ENCODE measurements around the gene CELA1. TPM values are rescaled to one million over a fixed set of nuclear protein-coding genes. Genes with fewer than 3 reads are reported as not detected.
A peak's percentile ranks its signal among the peaks of the same experiment; 100 is the strongest.

CELA1 gene
- total RNA-seq, 1 donor from 2014 or later, result not detected

DNA sequence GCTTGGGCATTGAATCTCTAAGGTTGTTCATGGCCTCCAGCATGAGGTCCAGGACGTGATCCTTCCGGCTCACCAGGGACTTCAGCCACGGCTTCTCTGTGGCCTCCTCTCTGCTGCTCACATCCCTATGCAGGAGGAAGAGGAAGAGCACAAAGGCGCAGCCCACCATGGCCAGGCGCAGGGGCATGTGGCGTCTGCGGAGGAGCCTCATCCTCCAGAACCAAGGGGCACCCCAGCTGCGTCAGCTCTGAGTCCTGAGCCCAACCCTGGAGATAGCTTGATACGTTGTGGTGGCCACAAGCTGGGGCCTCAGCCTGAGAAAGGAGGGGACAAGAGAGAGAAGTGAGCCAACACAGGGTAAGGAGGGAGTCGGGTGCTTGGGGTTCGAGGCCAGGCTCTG, 33.1 kb upstream of the CELA1 start:
- Mint-ChIP-seq H3K4me3 (no peak overlapping the region), H3K27me3 (no peaks in the 10 kb centered on the region), H3K9me3 (no peaks in the 10 kb centered on the region), H3K4me1 (ENCODE audit: unreplicated experiment) (peaks cover 23% of the 10 kb centered on the region), H3K27ac (no peak overlapping the region), H3K36me3 (peaks cover 10% of the 10 kb centered on the region)
- DNase-seq (ENCODE audit: extremely low spot score, unreplicated experiment), result no peak
- TF ChIP-seq, protein P1, sequence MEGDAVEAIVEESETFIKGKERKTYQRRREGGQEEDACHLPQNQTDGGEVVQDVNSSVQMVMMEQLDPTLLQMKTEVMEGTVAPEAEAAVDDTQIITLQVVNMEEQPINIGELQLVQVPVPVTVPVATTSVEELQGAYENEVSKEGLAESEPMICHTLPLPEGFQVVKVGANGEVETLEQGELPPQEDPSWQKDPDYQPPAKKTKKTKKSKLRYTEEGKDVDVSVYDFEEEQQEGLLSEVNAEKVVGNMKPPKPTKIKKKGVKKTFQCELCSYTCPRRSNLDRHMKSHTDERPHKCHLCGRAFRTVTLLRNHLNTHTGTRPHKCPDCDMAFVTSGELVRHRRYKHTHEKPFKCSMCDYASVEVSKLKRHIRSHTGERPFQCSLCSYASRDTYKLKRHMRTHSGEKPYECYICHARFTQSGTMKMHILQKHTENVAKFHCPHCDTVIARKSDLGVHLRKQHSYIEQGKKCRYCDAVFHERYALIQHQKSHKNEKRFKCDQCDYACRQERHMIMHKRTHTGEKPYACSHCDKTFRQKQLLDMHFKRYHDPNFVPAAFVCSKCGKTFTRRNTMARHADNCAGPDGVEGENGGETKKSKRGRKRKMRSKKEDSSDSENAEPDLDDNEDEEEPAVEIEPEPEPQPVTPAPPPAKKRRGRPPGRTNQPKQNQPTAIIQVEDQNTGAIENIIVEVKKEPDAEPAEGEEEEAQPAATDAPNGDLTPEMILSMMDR (conservative IDR thresholded peaks at IDR 0.05), result no peak

DNA sequence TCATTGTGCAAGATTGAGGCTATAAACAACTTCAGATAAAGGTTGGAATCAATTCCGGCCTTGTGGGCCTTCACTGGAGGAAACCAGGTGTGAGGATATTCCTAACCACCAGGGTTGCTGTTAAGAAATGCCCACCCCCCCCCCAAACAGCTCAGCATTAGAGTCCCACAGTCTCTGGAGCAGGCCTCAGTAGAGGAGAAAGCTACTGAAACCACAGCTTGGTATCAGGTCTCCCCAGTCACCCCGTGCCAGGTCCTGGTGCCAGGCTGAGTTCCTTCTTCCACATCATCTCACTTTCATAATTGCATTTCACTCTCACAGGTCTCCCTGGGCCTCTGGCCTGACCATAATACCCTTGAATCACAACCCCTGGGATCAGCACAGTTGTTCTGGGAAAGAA, 32.3 kb upstream of the CELA1 start:
- Mint-ChIP-seq H3K36me3 (peaks cover 10% of the 10 kb centered on the region), H3K27me3 (no peaks in the 10 kb centered on the region), H3K4me1 (ENCODE audit: unreplicated experiment) (peaks cover 26% of the 10 kb centered on the region), H3K4me3 (no peak overlapping the region), H3K9me3 (no peaks in the 10 kb centered on the region), H3K27ac (no peak overlapping the region)
- no peak for DNase-seq (ENCODE audit: extremely low spot score, unreplicated experiment)
- TF ChIP-seq, protein P1 (conservative IDR thresholded peaks at IDR 0.05), result no peak

DNA sequence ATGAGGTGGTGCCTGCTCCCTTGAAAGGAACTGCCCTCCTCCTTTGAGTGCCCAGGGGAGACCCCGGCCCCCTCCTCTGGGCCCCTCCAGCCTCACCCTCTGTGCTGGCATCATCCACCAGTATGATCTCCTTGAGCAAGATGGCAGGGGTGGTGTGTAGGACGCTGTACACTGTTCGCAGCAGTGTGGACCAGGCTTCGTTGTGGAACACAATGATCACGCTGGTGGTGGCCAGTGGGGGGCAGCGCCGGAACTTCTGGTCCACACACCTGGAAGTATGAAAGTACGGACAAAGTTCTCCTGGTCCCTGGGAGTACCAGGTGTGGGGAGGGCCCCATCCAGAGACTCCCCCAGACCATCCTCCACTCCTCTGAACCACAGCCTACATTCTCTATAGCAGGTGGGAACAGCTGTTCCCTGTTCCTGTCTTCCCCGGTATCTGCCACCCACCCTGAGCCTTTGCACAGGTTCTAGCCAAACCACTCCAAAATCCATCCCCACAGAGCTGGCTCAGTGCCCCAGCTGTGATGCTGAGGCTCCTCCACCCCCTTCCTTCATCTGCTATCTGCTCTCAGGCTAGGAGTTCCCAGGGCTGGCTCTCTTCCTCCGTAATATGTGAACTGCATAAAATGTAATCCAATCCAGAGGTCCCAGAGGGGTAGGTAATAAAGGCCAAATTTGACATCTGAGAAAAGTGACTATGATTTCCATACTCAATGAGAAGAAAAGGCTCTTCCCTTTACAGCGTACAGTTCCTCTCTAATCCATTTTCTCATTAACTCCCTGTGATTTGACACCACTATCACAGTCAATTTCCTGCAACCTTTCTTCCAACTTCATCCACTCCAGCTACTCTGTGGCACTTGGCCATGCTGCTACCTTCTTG, 30.9 kb upstream of the CELA1 start:
- no peak overlapping the region for H3K4me3 Mint-ChIP-seq
- H3K27ac Mint-ChIP-seq, result peak overlapping the region; percentile 18
- TF ChIP-seq, protein P1 (conservative IDR thresholded peaks at IDR 0.05), result no peak
- no peak for DNase-seq (ENCODE audit: extremely low spot score, unreplicated experiment)
- no peaks in the 10 kb centered on the region for H3K9me3 Mint-ChIP-seq
- peaks cover 10% of the 10 kb centered on the region for H3K36me3 Mint-ChIP-seq
- H3K4me1 Mint-ChIP-seq (ENCODE audit: unreplicated experiment), result peaks cover 26% of the 10 kb centered on the region
- no peaks in the 10 kb centered on the region for H3K27me3 Mint-ChIP-seq

DNA sequence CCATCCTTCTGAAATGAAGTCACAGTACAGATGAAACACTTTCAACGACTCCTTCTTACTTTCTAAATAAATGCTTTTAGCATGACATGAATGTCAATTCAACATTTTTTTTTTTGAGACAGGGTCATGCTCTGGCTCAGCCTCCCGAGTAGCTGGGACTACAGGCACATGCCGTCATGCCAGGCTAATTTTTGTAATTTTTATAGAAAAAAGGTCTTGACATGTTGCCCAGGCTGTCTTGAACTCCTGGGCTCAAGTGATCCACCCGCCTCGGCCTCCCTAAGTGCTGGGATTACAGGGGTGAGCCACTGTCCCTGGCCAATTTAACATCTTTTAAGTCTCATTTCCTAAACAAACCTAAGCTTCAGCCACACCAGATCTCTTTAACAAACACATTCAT, 28.4 kb upstream of the CELA1 start:
- H3K27me3 Mint-ChIP-seq, result no peaks in the 10 kb centered on the region
- H3K4me3 Mint-ChIP-seq, result no peak overlapping the region
- no peaks in the 10 kb centered on the region for H3K9me3 Mint-ChIP-seq
- H3K36me3 Mint-ChIP-seq, result peaks cover 11% of the 10 kb centered on the region
- no peak overlapping the region for H3K27ac Mint-ChIP-seq
- TF ChIP-seq, protein P1 (conservative IDR thresholded peaks at IDR 0.05), result no peak
- H3K4me1 Mint-ChIP-seq (ENCODE audit: unreplicated experiment), result peaks cover 38% of the 10 kb centered on the region
- DNase-seq (ENCODE audit: extremely low spot score, unreplicated experiment), result no peak

DNA sequence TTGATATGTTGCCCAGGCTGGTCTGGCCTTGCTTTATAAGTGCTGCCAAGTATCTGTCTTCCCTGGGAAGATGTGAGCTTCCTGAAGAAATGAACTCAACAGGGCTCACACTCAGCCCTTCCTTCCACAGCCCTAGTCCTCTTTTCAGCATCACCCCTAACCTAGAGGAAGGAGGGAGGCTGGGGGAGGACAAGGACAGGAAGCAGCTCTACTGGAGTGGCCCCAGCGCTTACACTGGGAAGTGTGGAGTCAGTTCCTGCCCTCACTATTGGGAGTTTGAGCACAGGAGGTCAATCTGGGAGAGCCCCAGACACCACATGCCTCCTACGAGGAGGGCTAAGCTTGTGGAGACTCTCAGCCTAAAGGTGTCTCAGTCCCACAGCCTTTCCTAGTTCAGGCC, 27.9 kb upstream of the CELA1 start:
- DNase-seq (ENCODE audit: extremely low spot score, unreplicated experiment), result no peak
- no peak overlapping the region for H3K4me3 Mint-ChIP-seq
- H3K36me3 Mint-ChIP-seq, result peaks cover 16% of the 10 kb centered on the region
- no peaks in the 10 kb centered on the region for H3K9me3 Mint-ChIP-seq
- TF ChIP-seq, protein P1 (conservative IDR thresholded peaks at IDR 0.05), result no peak
- H3K27ac Mint-ChIP-seq, result no peak overlapping the region
- no peaks in the 10 kb centered on the region for H3K27me3 Mint-ChIP-seq
- H3K4me1 Mint-ChIP-seq (ENCODE audit: unreplicated experiment), result peaks cover 43% of the 10 kb centered on the region
